Activated naive CD8-positive, alpha-beta T cell treated with anti-CD3 and anti-CD28 coated beads, Interleukin-2, amount 50 U/mL, for 16 hours (primary cell): ENCODE results near the gene HOXD12.

Experiments used
- DNase-seq: peaks from one replicate; pipeline ENCODE4 v3.0.0-alpha.2; 2020; ENCODE audit warnings: low read depth, low spot score

HOXD12 gene

GRCh38 chr2:176081376-176081836 is 18.2 kb upstream of the HOXD12 start:
- no peak for DNase-seq

DNA sequence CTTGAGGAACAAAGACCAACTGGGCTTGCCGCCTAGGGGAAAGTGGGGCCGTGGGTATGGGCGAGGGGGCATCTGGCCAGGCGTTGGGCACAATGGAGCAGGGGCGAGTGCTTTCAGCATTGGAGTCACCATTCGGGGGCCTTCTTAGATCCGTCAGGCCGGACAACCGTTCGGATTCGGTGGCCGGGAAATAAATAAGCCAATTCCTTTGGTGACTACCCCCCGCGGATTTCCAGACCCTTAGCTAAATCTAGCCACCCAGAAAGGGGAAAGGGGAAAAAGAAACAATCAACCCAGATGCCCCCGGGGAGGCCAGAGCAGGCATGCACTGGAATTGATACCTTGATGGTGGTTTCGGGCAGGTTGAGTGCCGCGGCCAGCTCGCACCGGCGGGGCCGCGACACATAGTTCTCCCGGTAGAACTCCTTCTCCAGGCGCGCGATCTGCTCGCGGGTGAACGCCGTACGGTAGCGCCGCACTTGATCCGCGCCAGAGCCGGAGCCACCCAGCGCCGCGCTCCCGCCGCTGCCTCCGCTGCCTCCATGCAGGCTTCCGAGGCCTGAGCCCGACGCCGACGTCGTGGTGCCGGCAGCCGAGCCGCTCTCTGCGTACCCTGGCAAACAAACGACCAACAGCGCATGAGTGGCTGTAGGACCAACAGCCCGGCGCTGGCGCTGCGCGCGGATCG is 17.6 kb upstream of the HOXD12 start:
- DNase-seq: no peak

- no peak for DNase-seq
Observed at GRCh38 chr2:176082525-176082823, 17.1 kb upstream of the HOXD12 start.

DNA sequence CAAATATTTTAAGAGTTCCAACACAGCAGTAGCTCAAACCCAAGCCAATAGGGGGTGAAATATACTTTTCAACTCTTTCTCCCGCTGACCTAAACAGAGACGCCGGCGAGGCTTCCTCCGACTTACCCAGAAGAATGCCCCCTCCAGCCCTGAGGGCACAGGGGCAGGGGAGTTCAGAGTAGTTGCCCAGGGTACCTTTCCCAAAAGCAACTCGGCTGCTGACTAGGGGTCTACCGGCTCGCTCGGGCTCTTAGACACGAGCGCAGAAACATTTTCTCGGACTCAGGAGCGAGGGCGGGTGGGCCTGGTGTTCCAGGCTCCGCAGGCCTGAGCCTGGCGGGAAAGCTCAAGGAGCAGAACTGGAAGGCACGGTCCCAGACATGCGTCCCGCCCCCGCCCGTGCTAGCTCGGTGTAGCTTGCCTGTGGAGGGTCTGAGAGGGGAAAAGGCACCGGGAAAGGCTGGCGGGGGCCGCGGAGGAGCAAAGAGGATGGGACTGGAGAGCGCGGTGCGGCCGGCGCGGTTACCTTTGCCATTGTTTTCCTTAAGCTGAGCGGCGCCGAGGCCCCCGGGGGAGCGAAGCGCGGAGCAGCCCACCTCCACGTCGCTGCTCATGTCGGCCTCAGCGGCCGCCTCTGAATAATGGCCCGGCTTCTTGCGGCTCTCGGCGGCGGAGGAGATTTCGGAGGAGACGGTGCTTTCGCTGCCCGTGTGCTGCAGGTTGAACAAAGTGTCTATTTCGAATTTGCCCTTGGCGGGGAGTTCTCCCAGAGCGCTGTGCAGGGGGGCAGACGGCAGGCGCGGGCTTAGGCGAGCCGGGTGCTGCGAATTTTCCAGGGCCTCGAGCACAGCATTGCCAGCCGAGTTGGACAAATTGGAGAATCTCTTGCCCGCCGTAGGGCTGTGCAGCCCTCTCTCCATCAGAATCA is 16.5 kb upstream of the HOXD12 start:
- no peak for DNase-seq

DNA sequence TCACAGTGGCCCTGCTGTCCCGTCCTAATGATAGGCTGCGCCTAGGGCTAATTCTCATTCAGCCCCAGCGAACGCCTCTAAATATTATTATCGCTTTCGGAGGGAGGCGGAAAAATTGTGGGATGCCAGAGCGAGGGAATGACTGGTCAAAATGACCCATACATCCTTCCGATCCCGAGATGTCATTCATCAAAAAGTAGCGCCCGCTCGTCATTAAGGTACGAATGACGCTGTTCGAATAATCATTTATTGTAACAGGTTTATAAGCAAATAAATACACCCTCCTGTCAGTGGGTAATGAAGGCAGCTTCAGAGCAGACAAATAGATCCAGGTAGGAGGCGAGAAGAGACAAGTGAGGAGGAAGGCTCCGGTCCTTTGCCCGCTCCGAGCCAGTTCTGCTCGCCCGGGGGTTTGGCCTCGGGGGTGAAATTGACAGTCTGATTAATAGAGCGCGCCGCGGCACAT is 15.8 kb upstream of the HOXD12 start, which contains the start of gene EVX2:
TSS of gene EVX2 (minus strand) at position 167 of the 466 bp plus-strand sequence. CDS start 186 bp downstream, outside the sequence.
- DNase-seq: no peak

DNA sequence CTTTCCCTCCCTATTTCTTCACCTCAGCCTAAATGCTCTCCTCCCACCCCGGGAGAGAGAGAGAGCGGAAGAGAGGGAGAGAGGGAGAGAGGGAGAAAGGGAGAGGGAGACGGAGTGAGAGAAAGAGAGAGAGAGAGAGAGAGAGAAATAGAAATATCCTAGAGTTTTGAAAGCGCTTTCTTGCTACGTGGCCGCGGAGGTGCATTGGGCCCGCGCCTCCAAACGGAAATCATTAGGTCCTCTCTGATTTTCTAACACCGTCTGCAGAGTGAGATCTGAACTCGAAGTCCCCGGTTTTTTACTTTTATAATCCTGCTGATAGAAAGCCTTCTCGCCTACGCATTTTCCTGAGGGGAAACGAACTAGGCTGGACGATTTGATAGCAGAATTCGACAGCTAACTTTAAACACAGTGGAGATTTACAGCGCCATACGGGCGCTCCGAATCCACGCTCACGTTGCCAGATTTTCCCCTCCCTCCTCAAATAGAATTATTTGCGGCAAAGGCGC is 14.9 kb upstream of the HOXD12 start:
- DNase-seq: no peak

- DNase-seq: no peak
Observed at GRCh38 chr2:176085120-176085788, 14.3 kb upstream of the HOXD12 start.

- DNase-seq: no peak
Observed at GRCh38 chr2:176085861-176086771, 13.5 kb upstream of the HOXD12 start.

GRCh38 chr2:176087330-176088047 is 12.1 kb upstream of the HOXD12 start:
- DNase-seq: no peak

DNA sequence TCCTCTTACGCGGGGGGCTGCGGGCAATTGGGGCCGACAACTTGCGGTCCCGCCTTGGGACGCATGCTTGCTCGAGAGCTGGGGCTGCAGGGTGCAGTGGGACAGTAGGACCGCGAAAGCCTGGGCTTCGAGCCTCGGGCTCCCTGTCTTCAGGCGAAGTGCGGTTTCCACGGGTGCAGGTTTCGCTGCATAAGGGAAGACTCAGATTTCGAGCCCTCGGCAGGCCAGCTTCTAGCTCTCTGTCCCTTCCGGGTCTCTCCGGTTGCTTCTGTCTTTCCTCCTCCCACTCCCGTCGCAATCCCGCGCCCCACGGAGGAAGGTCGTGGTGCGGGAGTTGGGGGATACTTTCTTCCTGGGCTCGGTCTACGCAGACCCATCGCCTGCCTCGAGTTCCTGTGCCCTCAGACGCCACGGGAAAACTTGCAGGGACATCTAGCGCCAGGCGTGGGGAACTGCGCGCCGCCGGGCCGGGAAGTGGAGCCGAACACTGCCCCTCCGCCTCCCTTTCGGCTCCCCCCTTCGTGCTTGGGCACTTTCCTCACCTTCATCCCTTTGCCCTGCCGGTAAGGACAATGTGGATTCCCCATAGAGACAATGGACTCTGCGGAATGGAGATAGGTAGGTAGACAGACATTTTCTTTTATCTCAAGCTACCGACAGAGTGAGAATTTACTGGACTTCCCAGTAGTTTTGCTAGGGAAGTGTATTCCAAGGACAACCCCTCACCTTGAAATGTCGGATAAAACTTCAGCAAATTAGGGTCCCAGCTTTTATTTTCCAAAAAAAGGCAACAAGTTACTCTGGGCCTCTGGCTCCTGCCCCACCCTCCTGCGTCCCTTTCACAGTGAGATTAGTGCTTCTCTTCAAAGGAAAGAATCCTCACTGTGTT is 11.3 kb upstream of the HOXD12 start:
- DNase-seq: no peak

GRCh38 chr2:176088937-176089842 is 10.4 kb upstream of the HOXD12 start:
- no peak for DNase-seq

- no peak for DNase-seq
Observed at GRCh38 chr2:176089843-176090395, 9.7 kb upstream of the HOXD12 start.

DNA sequence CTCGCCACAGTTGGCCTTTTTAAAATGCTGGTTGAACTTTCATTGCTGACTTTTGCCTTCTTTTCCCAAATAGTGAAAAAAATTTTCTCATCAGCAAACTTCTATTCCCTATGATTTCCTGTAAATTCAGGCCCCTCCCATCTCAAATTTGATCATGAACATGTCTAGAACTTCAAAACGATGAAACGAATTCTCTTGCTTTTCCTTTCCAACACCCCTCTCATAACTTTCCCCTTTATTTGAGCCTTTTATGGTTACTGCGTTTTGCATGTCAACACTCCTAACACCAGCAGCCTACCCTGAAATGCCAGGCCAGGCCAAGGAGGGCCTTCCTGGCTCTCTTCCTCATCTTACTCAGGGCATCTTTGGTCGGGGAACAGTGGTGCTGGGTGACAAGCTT is 8.7 kb upstream of the HOXD12 start:
- no peak for DNase-seq

DNA sequence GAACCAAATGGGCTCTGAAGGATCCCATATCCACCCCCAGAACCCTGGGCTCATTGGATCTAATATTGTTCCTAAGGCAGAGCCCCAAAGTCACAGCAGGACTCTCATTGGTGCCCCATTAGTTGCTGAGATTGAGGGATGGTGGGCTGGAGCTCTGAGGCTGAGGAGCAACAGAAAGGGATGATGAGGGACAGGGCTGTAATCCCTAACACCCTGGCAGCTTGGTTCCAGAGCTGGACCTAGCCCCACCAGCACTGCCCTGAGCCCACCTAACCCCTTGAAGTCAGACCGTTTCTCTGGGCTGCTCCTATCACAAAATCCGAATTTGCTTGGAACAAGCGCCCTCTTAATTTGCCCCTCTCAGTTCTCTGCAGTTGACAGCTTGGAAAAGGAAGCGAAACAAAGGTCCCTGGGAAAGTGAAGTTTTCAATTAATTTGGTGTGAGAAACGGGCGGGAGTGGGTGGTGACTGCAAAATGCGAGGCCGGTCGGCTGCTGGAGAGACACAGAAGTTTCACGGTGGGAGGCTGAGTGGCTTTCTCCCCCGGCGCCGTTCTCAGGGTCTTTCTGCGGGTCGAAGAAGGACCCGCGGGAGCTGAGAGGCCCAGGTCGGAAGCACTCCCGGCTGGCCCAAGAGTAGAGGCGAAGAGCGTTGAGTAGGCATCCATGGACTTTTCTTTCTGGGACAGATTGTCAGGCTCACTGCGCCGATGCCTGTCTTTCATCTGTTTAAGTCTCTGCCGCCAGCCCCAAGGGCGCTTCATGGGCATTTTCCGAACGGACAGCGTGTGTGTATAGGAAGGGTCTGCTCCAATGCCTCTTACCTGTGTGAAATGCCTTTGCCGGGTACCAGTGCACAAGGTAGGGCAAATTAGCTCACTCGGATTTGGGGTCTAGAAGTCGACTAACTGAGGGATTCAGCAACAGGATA is 8.0 kb upstream of the HOXD12 start:
- no peak for DNase-seq

DNA sequence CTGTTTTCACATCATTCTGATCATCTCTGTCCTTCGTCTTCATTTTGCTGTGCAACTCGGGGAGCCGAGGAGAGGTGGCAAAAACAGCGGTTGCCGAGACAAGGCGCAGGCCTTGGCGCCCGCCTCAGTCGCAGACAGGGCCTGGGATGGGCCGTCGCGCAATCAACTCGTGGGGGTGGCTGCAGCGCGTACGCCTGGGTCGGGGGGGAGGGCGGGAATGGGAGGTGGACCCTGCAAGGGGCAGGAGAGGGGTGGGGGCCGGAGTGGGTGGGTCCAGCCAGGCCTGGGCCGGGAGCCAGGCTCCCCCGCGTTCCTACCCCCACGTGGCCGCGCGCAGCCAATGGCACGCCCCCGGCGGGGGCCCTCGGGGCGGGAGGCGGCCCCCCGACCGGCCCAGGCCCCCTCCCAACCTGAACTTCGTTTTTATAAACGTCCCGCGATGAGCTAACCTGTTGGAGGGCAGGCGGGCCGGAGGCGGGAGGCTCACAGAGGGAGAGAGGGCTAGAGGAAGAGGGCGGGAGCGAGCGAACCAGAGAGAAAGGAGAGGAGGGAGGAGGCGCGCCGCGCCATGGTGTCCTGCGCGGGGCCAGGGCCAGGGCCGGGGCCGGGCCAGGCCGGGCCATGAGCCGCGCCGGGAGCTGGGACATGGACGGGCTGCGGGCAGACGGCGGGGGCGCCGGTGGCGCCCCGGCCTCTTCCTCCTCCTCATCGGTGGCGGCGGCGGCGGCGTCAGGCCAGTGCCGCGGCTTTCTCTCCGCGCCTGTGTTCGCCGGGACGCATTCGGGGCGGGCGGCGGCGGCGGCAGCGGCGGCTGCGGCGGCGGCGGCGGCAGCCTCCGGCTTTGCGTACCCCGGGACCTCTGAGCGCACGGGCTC is 7.1 kb upstream of the HOXD12 start, which contains the start of gene HOXD13:
TSS of gene HOXD13 (plus strand) at position 452 of the 875 bp plus-strand sequence. CDS start at position 622, 170 bp downstream.
- no peak for DNase-seq
